Lower leg skin (tissue), 4 donors: ENCODE measurements around the gene SETD5. TPM values are rescaled to one million over a fixed set of nuclear protein-coding genes. Genes with fewer than 3 reads are reported as not detected.

ENCODE experiments used
- DNase-seq, 2 donors: peaks; one replicate each; pipeline ENCODE4 v3.0.0-alpha.2; 2019; ENCODE audit warnings: low spot score in 2 of 2
- H3K4me3 ChIP-seq: fragments of 200-600 bp; sonication (generic); 2 replicates; pipeline ENCODE4 v1.5.1; 2017; ENCODE audit warnings: mild to moderate bottlenecking, low read depth; ENCODE audit not compliant: poor library complexity, severe bottlenecking
- CTCF ChIP-seq, 3 donors: fragments of 450-650 bp; IDR thresholded peaks; one replicate each; pipeline ENCODE4 v1.5.1; 2016; ENCODE audit warnings: antibody characterized with exemption in 3 of 3, mild to moderate bottlenecking in 3 of 3, moderate library complexity in 2 of 3
- POLR2A ChIP-seq, 2 donors: fragments of 450-650 bp; IDR thresholded peaks; one replicate each; pipeline ENCODE4 v1.6.1; 2016 to 2017; ENCODE audit warnings: antibody characterized with exemption in 2 of 2, mild to moderate bottlenecking in 1 of 2, moderate library complexity in 1 of 2
- WGBS, 2 donors: methylation state at CpG; one replicate each; pipeline ENCODE4 v1.1.5; 2018; 5-methylcytosine and 5-hydroxymethylcytosine counted together
- intact Hi-C: fragments of 100-400 bp; cut with DNase I; formaldehyde crosslinking; loops from one replicate; pipeline ENCODE4 v1.15.0; 2023; ENCODE audit warnings: low total_unique reads
- total RNA-seq, 4 donors: library from RNA; depleted of rRNA; stranded (reverse); fragments of >200 nt; gene quantifications; one replicate each; pipeline ENCODE4 v1.1.0, GENCODE V29; 2016

SETD5 gene
- total RNA-seq, 4 donors from 2014 or later = 77.8 to 88.1 (median 80.3) TPM

GRCh38 chr3:9386078-9386459 lies 11.3 kb upstream of the SETD5 start:
- H3K4me3 ChIP-seq = no peak overlapping the region
- intact Hi-C loops = no loop called here
- 71 to 73% methylated on average over 3 of the region's 3 CpGs for WGBS, 2 donors
- DNase-seq = no peak
- no peak for TF ChIP-seq POLR2A (IDR thresholded peaks at IDR 0.05)
- TF ChIP-seq CTCF (IDR thresholded peaks at IDR 0.05) = no peak

- no peak for DNase-seq
- WGBS, 2 donors = 32 to 90% methylated on average over 1 of the region's 1 CpG
Measured at GRCh38 chr3:9386501-9387321, 10.7 kb upstream of the SETD5 start.

GRCh38 chr3:9387322-9387655 lies 10.1 kb upstream of the SETD5 start:
- no peak for DNase-seq
- WGBS, 2 donors = 48 to 67% methylated on average over 2 of the region's 2 CpGs
- H3K4me3 ChIP-seq = no peak overlapping the region
- TF ChIP-seq CTCF (IDR thresholded peaks at IDR 0.05) (no peak), POLR2A (IDR thresholded peaks at IDR 0.05) (no peak)
- intact Hi-C loops = no loop called here

More at GRCh38 chr3:9386501-9387321, 10.7 kb upstream of the SETD5 start:
- H3K4me3 ChIP-seq = no peak overlapping the region
- TF ChIP-seq POLR2A (IDR thresholded peaks at IDR 0.05) (no peak), CTCF (IDR thresholded peaks at IDR 0.05) (no peak)
- intact Hi-C loops = no loop called here

GRCh38 chr3:9388142-9388541 lies 9.3 kb upstream of the SETD5 start:
- DNase-seq = no peak
- 79 to 86% methylated on average over 2 of the region's 2 CpGs for WGBS, 2 donors
- TF ChIP-seq CTCF (IDR thresholded peaks at IDR 0.05) = no peak
- no peak for TF ChIP-seq POLR2A (IDR thresholded peaks at IDR 0.05)
- intact Hi-C loops = no loop called here
- no peak overlapping the region for H3K4me3 ChIP-seq

- H3K4me3 ChIP-seq = no peak overlapping the region
Measured at GRCh38 chr3:9388562-9389272, 8.7 kb upstream of the SETD5 start.

More at GRCh38 chr3:9388562-9389272, 8.7 kb upstream of the SETD5 start:
- TF ChIP-seq CTCF (IDR thresholded peaks at IDR 0.05) (no peak), POLR2A (IDR thresholded peaks at IDR 0.05) (no peak)
- intact Hi-C loops = no loop called here
- WGBS, 2 donors = 70 to 79% methylated on average over 5 of the region's 5 CpGs
- no peak for DNase-seq
